Large intestine (tissue), 3 donors: ENCODE data around the gene TRIOBP. TPM values are rescaled to one million over a fixed set of nuclear protein-coding genes. Genes with fewer than 3 reads are reported as not detected.
A peak's percentile ranks its signal among the peaks of the same experiment; 100 is the strongest.

Experiments used
- DNase-seq, 2 donors: peaks; one replicate each; pipeline versions ENCODE4 v3.0.0 to v3.0.0-alpha.2; 2013
- H3K27ac ChIP-seq: one replicate; pipeline ENCODE4 v1.5.1; 2013; ENCODE audit warnings: low read length
- H3K27me3 ChIP-seq: 2 replicates; pipeline ENCODE4 v1.6.1; 2013; ENCODE audit warnings: low read length; ENCODE audit not compliant: control insufficient read depth, insufficient read depth
- H3K36me3 ChIP-seq: 2 replicates; pipeline ENCODE4 v1.6.1; 2013; ENCODE audit warnings: low read length; ENCODE audit not compliant: control insufficient read depth, insufficient read depth
- H3K4me1 ChIP-seq: one replicate; pipeline ENCODE4 v1.6.1; 2013; ENCODE audit warnings: low read length; ENCODE audit not compliant: control insufficient read depth, insufficient read depth
- H3K4me3 ChIP-seq: one replicate; pipeline ENCODE4 v1.5.1; 2013; ENCODE audit warnings: low read length
- H3K9me3 ChIP-seq: one replicate; pipeline ENCODE4 v1.6.1; 2013; ENCODE audit warnings: mild to moderate bottlenecking, low read depth, low read length, moderate library complexity; ENCODE audit not compliant: control insufficient read depth
- WGBS: methylation state at CpG from one replicate; pipeline ENCODE4 v1.1.5; 2013; ENCODE audit warnings: low lambda C conversion rate; ENCODE audit not compliant: insufficient coverage; 5-methylcytosine and 5-hydroxymethylcytosine counted together
- polyA plus RNA-seq: library from polyadenylated mRNA; unstranded; fragments of 120-200 nt; gene quantifications from one replicate; pipeline ENCODE4 v1.2.1, GENCODE V29; 2013

TRIOBP gene
- polyA plus RNA-seq, 1 donor, result 43.5 TPM

- H3K4me3 ChIP-seq, result no peak overlapping the region
- no peaks in the 10 kb centered on the region for H3K27me3 ChIP-seq
- no peak for DNase-seq
- no peaks in the 10 kb centered on the region for H3K9me3 ChIP-seq
- peaks cover 32% of the 10 kb centered on the region for H3K36me3 ChIP-seq
- WGBS, result no CpG with 5 or more reads among the region's 24 CpGs
- no peak overlapping the region for H3K27ac ChIP-seq
- peaks cover 17% of the 10 kb centered on the region for H3K4me1 ChIP-seq
Measured at GRCh38 chr22:37665487-37665886, 31.4 kb upstream of the TRIOBP start.

DNA sequence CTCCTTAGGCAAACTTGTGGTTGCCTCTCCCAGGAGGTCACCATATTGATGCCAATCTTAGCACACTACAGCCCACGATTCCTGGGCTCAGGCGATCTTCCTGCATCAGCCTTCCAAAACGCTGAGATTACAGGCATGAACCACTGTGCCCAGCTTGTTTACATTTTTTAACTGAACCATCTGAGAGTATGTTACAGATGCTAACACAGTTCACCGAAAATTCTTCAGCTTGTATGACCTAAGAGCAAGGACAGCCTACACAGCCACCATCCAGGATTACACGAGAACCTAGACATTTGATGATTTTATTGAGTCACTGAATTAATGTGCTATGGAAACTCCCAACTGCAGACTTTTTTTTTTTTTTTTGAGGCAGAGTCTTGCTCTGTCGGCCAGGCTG lies 27.3 kb upstream of the TRIOBP start:
- H3K4me1 ChIP-seq, result peaks cover 4% of the 10 kb centered on the region
- no peaks in the 10 kb centered on the region for H3K27me3 ChIP-seq
- peaks cover 22% of the 10 kb centered on the region for H3K36me3 ChIP-seq
- no peak for DNase-seq
- no peaks in the 10 kb centered on the region for H3K9me3 ChIP-seq
- no peak overlapping the region for H3K27ac ChIP-seq
- no peak overlapping the region for H3K4me3 ChIP-seq
- no CpG with 5 or more reads among the region's 6 CpGs for WGBS

- no peak for DNase-seq
- no CpG with 5 or more reads among the region's 15 CpGs for WGBS
- H3K36me3 ChIP-seq, result peaks cover 2% of the 10 kb centered on the region
- peaks cover 18% of the 10 kb centered on the region for H3K4me1 ChIP-seq
- H3K4me3 ChIP-seq, result no peak overlapping the region
- no peak overlapping the region for H3K27ac ChIP-seq
- H3K9me3 ChIP-seq, result no peaks in the 10 kb centered on the region
- H3K27me3 ChIP-seq, result no peaks in the 10 kb centered on the region
Measured at GRCh38 chr22:37672206-37672919, 24.5 kb upstream of the TRIOBP start.

GRCh38 chr22:37672920-37673455 lies 23.9 kb upstream of the TRIOBP start:
- peaks cover 2% of the 10 kb centered on the region for H3K36me3 ChIP-seq
- H3K27ac ChIP-seq, result no peak overlapping the region
- H3K4me1 ChIP-seq, result peaks cover 19% of the 10 kb centered on the region
- no peaks in the 10 kb centered on the region for H3K27me3 ChIP-seq
- DNase-seq, result no peak
- no CpG with 5 or more reads among the region's 11 CpGs for WGBS
- no peaks in the 10 kb centered on the region for H3K9me3 ChIP-seq
- H3K4me3 ChIP-seq, result no peak overlapping the region

GRCh38 chr22:37674248-37674647 lies 22.6 kb upstream of the TRIOBP start:
- H3K36me3 ChIP-seq, result peaks cover 5% of the 10 kb centered on the region
- H3K27ac ChIP-seq, result peak overlapping the region; percentile 89
- no peak for DNase-seq
- H3K27me3 ChIP-seq, result no peaks in the 10 kb centered on the region
- peaks cover 19% of the 10 kb centered on the region for H3K4me1 ChIP-seq
- H3K9me3 ChIP-seq, result no peaks in the 10 kb centered on the region
- no peak overlapping the region for H3K4me3 ChIP-seq
- no CpG with 5 or more reads among the region's 12 CpGs for WGBS

DNA sequence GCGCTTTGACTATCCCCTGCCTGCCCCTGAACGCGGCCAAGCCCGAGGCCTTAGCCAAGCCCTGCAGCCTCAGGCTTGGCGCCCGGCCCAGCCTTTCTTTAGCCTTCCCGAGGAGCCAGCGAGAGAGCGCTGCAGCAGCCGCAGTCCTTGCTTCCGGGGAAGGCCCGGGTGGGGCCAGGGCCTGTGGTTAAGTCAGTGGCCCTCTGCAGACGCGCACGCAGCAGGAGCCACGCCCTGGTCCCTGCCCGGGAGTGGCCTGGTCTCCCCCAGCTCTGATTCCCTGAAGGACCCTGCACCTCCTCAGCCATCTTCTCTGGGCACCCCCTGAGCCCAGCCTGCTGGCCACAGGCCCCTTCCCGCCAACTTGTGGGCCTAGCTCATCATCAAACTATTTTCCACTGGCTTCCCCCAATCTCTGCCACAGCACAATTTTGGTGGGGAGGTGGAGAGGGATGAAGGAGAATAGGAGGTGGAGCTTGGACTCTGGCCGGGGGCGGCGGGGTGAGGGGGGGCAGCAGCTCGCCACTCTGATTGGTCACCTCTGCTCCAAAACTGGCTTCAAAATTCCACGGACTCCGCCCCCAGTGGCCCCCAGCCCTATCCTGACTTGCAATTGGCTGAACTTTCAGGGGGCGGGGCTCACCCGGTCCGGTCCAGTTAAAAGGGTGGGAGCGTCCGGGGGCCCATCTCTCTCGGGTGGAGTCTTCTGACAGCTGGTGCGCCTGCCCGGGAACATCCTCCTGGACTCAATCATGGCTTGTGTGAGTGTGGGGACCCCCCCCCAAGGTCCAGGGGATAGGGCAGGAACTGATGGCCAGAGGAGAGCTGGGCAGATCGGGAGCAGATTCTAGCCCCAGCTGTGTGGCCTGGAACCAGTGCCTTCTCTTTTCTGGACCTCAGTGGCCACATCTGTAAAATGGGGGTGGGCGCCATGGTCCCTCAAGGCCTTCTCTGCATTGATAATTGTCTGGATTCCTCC lies 21.6 kb upstream of the TRIOBP start, which contains the start of gene LGALS1:
Gene LGALS1 (plus strand): TSS at position 686 of the 979 bp plus-strand sequence. CDS start 67 bp downstream, at position 753.
- Histone ChIP-seq H3K4me1 (peaks cover 19% of the 10 kb centered on the region), H3K27me3 (no peaks in the 10 kb centered on the region), H3K9me3 (peaks cover 3% of the 10 kb centered on the region), H3K36me3 (peaks cover 9% of the 10 kb centered on the region), H3K27ac (peak within 1 kb of the TSS; percentile 89), H3K4me3 (peak within 1 kb of the TSS; percentile 52)
- DNase-seq, result peak; percentile 85 to 91
- no CpG with 5 or more reads among the region's 34 CpGs for WGBS

DNA sequence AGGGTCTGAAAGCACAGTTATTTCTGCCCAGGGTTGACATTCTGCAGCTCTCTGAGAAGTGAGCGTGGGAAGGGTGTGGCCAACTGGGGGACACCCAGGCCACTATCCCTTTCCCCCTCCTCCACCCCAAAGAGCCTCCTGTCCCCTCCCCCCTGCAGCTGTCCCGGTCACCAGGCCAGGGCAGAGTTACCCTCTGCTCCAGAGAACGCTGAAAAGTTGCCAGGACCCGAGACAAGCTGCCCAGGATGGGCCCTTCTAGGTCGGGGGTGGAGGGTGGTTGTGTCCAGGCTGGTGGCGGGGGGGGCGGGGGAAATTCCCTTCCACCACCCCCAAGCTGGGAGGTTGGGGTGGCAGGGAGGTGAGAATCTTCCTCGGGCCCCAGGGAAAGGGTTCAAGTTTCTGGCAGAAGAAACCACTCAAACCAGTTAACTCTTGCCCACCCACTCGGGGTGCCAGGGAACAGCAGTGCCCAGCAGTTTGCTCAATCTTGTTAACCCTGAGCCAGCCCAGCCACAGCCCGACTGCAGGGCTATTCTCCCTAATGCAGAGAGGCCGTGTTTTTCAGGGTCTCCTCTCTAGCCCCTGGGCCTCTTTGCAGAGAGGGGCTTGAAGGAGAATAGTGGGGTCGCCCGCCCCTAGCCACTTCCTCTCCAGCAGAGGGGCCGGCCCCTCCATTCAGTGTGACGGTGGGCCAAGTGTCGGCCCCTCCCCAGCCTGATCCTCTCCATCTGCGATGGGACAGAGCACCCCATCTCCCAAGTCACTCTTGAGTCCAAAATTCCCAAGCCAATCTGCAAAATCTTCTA lies 20.7 kb upstream of the TRIOBP start:
- H3K9me3 ChIP-seq, result peaks cover 3% of the 10 kb centered on the region
- WGBS, result no CpG with 5 or more reads among the region's 17 CpGs
- peaks cover 22% of the 10 kb centered on the region for H3K4me1 ChIP-seq
- H3K36me3 ChIP-seq, result peaks cover 9% of the 10 kb centered on the region
- DNase-seq, result no peak
- peak overlapping the region; percentile 89 for H3K27ac ChIP-seq
- peak overlapping the region; percentile 52 for H3K4me3 ChIP-seq
- H3K27me3 ChIP-seq, result no peaks in the 10 kb centered on the region

GRCh38 chr22:37676736-37677492 lies 19.9 kb upstream of the TRIOBP start:
- H3K36me3 ChIP-seq, result peaks cover 9% of the 10 kb centered on the region
- no peaks in the 10 kb centered on the region for H3K27me3 ChIP-seq
- no CpG with 5 or more reads among the region's 42 CpGs for WGBS
- DNase-seq, result peak; percentile 82 to 87
- H3K9me3 ChIP-seq, result peaks cover 3% of the 10 kb centered on the region
- H3K27ac ChIP-seq, result peak overlapping the region; percentile 89
- H3K4me1 ChIP-seq, result peaks cover 26% of the 10 kb centered on the region
- peak overlapping the region; percentile 52 for H3K4me3 ChIP-seq

GRCh38 chr22:37677493-37677974 lies 19.3 kb upstream of the TRIOBP start:
- Histone ChIP-seq H3K9me3 (peaks cover 3% of the 10 kb centered on the region), H3K27me3 (no peaks in the 10 kb centered on the region), H3K4me3 (peak overlapping the region; percentile 52), H3K36me3 (peaks cover 9% of the 10 kb centered on the region), H3K27ac (no peak overlapping the region), H3K4me1 (peaks cover 26% of the 10 kb centered on the region)
- WGBS, result 80% methylated on average over 1 of the region's 15 CpGs
- DNase-seq, result no peak
